Spleen (tissue), 11 donors: Measurements from ENCODE around the gene PALMD. TPM values are rescaled to one million over a fixed set of nuclear protein-coding genes. Genes with fewer than 3 reads are reported as not detected.

ENCODE experiments used
- DNase-seq: peaks from one replicate; pipeline ENCODE4 v3.0.0-alpha.2; 2020
- H3K27ac ChIP-seq, 8 donors: fragments of 200-600 bp; sonication (generic) in 7 of 8; 1 replicate in 4 of 8; 2 replicates in 4 of 8; pipeline versions ENCODE4 v1.5.0 to v1.8.0; 2016 to 2021; ENCODE audit warnings: inconsistent platforms in 4 of 8, mild to moderate bottlenecking in 4 of 8, moderate library complexity in 1 of 8
- H3K27me3 ChIP-seq, 7 donors: fragments of 200-600 bp; sonication (generic) in 6 of 7; replicated peaks in 1 of 7; 1 replicate in 4 of 7; 2 replicates in 3 of 7; pipeline versions ENCODE4 v1.5.0 to v1.8.0; 2016 to 2021; ENCODE audit warnings: inconsistent platforms in 3 of 7, mild to moderate bottlenecking in 1 of 7
- H3K36me3 ChIP-seq, 6 donors: fragments of 200-600 bp; sonication (generic) in 5 of 6; 1 replicate in 4 of 6; 2 replicates in 2 of 6; pipeline versions ENCODE4 v1.5.0 to v1.8.0; 2016 to 2021; ENCODE audit warnings: inconsistent platforms in 2 of 6
- H3K4me1 ChIP-seq, 6 donors: fragments of 200-600 bp; sonication (generic) in 5 of 6; 1 replicate in 3 of 6; 2 replicates in 3 of 6; pipeline versions ENCODE4 v1.5.0 to v1.8.0; 2016 to 2021; ENCODE audit warnings: inconsistent platforms in 3 of 6
- H3K4me3 ChIP-seq, 8 donors: fragments of 200-600 bp; sonication (generic) in 7 of 8; 1 replicate in 4 of 8; 2 replicates in 4 of 8; pipeline versions ENCODE4 v1.5.0 to v1.8.0; 2016 to 2021; ENCODE audit warnings: inconsistent platforms in 4 of 8, mild to moderate bottlenecking in 4 of 8, moderate library complexity in 2 of 8
- H3K9me3 ChIP-seq, 8 donors: fragments of 200-600 bp; sonication (generic) in 7 of 8; 1 replicate in 4 of 8; 2 replicates in 4 of 8; pipeline versions ENCODE4 v1.5.0 to v1.8.0; 2016 to 2021; ENCODE audit warnings: inconsistent platforms in 4 of 8
- CTCF ChIP-seq, 11 experiments: fragments of 200-600 bp in 7 of 11; fragments of 450-650 bp in 4 of 11; sonication (generic) in 4 of 11; IDR thresholded peaks in 8 of 11; conservative IDR thresholded peaks in 3 of 11; 1 replicate in 7 of 11; 2 replicates in 4 of 11; pipeline versions ENCODE4 v1.4.0 to v1.8.0; 2016 to 2021; ENCODE audit warnings: antibody characterized with exemption in 11 of 11, inconsistent platforms in 4 of 11, mild to moderate bottlenecking in 1 of 11
- POLR2A ChIP-seq, 3 donors: fragments of 450-650 bp; IDR thresholded peaks; one replicate each; pipeline ENCODE4 v1.5.1; 2017; ENCODE audit warnings: antibody characterized with exemption in 3 of 3, mild to moderate bottlenecking in 1 of 3
- POLR2AphosphoS5 ChIP-seq, 3 donors: sonication (generic); formaldehyde crosslinking; IDR thresholded peaks; one replicate each; pipeline ENCODE4 v1.5.1; 2017; ENCODE audit warnings: antibody characterized with exemption in 3 of 3
- WGBS, 5 donors: extraction: QIAGEN DNeasy Blood & Tissue Kit in 3 of 5; methylation state at CpG; one replicate each; pipeline versions ENCODE4 v1.1.5 to v1.1.7; 2013 to 2018; 5-methylcytosine and 5-hydroxymethylcytosine counted together
- intact Hi-C: fragments of 100-400 bp; cut with DNase I; formaldehyde crosslinking; loops from one replicate; pipeline ENCODE4 v1.15.0; 2023; ENCODE audit warnings: low total_unique reads
- polyA plus RNA-seq, 3 donors: library from polyadenylated mRNA; stranded (reverse); fragments of 200-250 nt; gene quantifications; one replicate each; pipeline ENCODE4 v1.2.1, GENCODE V29; 2013
- total RNA-seq, 7 donors: library from RNA; depleted of rRNA in 3 of 7; stranded (reverse); fragments of >200 nt in 3 of 7; fragmentation: NEBNext Ultra II Directional in 4 of 7; extraction: Animal tissue kit (Norgen Biotek cat#: 25700) in 4 of 7; gene quantifications; one replicate each; pipeline versions ENCODE4 v1.1.0 to v1.2.1, GENCODE V29; 2016 to 2021
- donor health status: healthy with polysubstance abuse.
- donor health status: DM: no; HTN: no; CAD: no; lungs with moderate emphysema.
- donor health status: DM: no; HTN: no; CAD: no.
- donor health status: Bipolar disorder and iron deficiency.
- donor health status: healthy.
- donor health status: DM: no; HTN: no; CAD: no.
- donor health status: DM: yes; HTN: yes; CAD: no.

The PALMD gene
- total and polyA plus RNA-seq, 10 donors, result 2.9 to 16.8 (median 7.7) TPM

- TF ChIP-seq POLR2A (IDR thresholded peaks at IDR 0.05) (no peak), POLR2AphosphoS5 (IDR thresholded peaks at IDR 0.05) (no peak), CTCF (IDR thresholded peaks at IDR 0.05 in 8 of 11, conservative IDR thresholded peaks at IDR 0.05 in 3 of 11) (no peak)
Observed at GRCh38 chr1:99657213-99658030, 11.5 kb downstream of the PALMD start.

GRCh38 chr1:99658031-99658290, 12.0 kb downstream of the PALMD start:
- no peak for DNase-seq
- Histone ChIP-seq H3K27me3 (no peaks in the 10 kb centered on the region), H3K36me3 (no peaks in the 10 kb centered on the region), H3K9me3 (no peaks in the 10 kb centered on the region), H3K4me1 (peaks cover 0 to 28% (median 1%) of the 10 kb centered on the region in 6 donors), H3K27ac (peak overlapping the region in 1 of 8 donors; percentile 9), H3K4me3 (no peak overlapping the region)
- 90 to 98% (median 94%) methylated on average over 3 of the region's 3 CpGs for WGBS, 5 donors
- intact Hi-C loops, result no loop called here
- no peak for TF ChIP-seq POLR2A (IDR thresholded peaks at IDR 0.05)
- TF ChIP-seq POLR2AphosphoS5 (IDR thresholded peaks at IDR 0.05), result no peak
- no peak for TF ChIP-seq CTCF (IDR thresholded peaks at IDR 0.05 in 8 of 11, conservative IDR thresholded peaks at IDR 0.05 in 3 of 11)

More at GRCh38 chr1:99657213-99658030, 11.5 kb downstream of the PALMD start:
- H3K27me3 ChIP-seq, result no peaks in the 10 kb centered on the region
- no peak for DNase-seq
- H3K36me3 ChIP-seq, result no peaks in the 10 kb centered on the region
- H3K9me3 ChIP-seq, result no peaks in the 10 kb centered on the region
- WGBS, 5 donors, result 60 to 80% (median 69%) methylated on average over 5 of the region's 5 CpGs
- H3K4me3 ChIP-seq, result no peak overlapping the region
- H3K27ac ChIP-seq, result peak overlapping the region in 1 of 8 donors; percentile 9
- peaks cover 0 to 22% (median 0%) of the 10 kb centered on the region in 6 donors for H3K4me1 ChIP-seq
- intact Hi-C loops, result no loop called here

- Histone ChIP-seq H3K27me3 (no peaks in the 10 kb centered on the region), H3K4me3 (no peak overlapping the region), H3K4me1 (peaks cover 0 to 38% (median 2%) of the 10 kb centered on the region in 6 donors), H3K9me3 (no peaks in the 10 kb centered on the region), H3K27ac (no peak overlapping the region), H3K36me3 (no peaks in the 10 kb centered on the region)
- no peak for TF ChIP-seq CTCF (IDR thresholded peaks at IDR 0.05 in 8 of 11, conservative IDR thresholded peaks at IDR 0.05 in 3 of 11)
- TF ChIP-seq POLR2A (IDR thresholded peaks at IDR 0.05), result no peak
- TF ChIP-seq POLR2AphosphoS5 (IDR thresholded peaks at IDR 0.05), result no peak
- DNase-seq, result no peak
- intact Hi-C loops, result no loop called here
- 65 to 86% (median 75%) methylated on average over 2 of the region's 2 CpGs for WGBS, 5 donors
Observed at GRCh38 chr1:99659755-99660210, 13.9 kb downstream of the PALMD start.

- Histone ChIP-seq H3K9me3 (no peaks in the 10 kb centered on the region), H3K4me3 (no peak overlapping the region), H3K4me1 (peaks cover 0 to 38% (median 2%) of the 10 kb centered on the region in 6 donors), H3K27me3 (no peaks in the 10 kb centered on the region), H3K36me3 (no peaks in the 10 kb centered on the region), H3K27ac (no peak overlapping the region)
- intact Hi-C loops, result no loop called here
- WGBS, 5 donors, result 79 to 91% (median 89%) methylated on average over 2 of the region's 2 CpGs
- TF ChIP-seq POLR2AphosphoS5 (IDR thresholded peaks at IDR 0.05), result no peak
- DNase-seq, result no peak
Observed at GRCh38 chr1:99660496-99660895, 14.6 kb downstream of the PALMD start.
